ENCODE data around the gene RASSF7. TPM values are rescaled to one million over a fixed set of nuclear protein-coding genes. Genes with fewer than 3 reads are reported as not detected.

The RASSF7 gene
- total and polyA plus RNA-seq, 2 of the 8 experiments (the other 6 are each of a cell fraction or from before 2014, with no cell fraction given): 22.3 to 43.9 TPM

DNA sequence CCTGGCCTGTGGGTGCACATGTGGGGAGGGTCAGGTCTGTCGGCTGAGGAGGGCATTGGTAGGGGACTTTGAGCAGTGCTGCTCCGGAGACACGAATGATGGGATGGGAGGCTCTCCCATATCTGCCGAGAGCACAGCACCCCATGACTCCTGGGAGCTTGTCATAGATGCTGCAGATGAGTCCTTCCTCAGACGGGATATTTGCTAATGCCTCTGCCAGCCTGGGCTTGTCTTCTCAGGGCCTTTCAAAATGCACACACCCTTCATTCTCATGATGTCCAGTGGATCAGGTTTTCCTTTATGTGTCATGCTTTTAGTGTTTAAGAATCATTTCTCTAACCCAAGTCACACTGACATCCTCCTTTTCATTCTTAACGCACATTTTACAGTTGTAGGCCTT lies 45.6 kb upstream of the RASSF7 start:
- ChIA-PET CTCF (ENCODE audit: partially characterized antibody) (interaction anchor here (1.7 kb wide), 1 partner anchor 14 kb away, joined by 3 read pairs; no protein-coding TSS in a partner anchor), POLR2A (ENCODE audit: partially characterized antibody) (interaction anchor here (1.0 kb wide), 1 partner anchor 11 kb away, joined by 3 read pairs; no protein-coding TSS in a partner anchor)
- Histone ChIP-seq H3K4me3 (ENCODE audit: extremely low read depth in 1 of 4, insufficient read depth in 2 of 4, low read depth in 3 of 4, low read length in 4 of 4) (no peak overlapping the region), H2BK5ac (ENCODE audit: low read depth, low read length) (no peak overlapping the region), H3K27me3 (replicated peaks in 1 of 4; ENCODE audit: control insufficient read depth in 3 of 4, extremely low read depth in 1 of 4, insufficient read depth in 3 of 4, low read length in 3 of 4) (0 out of 7 replicates have a peak, but pooled peaks cover 0 to 3% (median 0%) of the 10 kb centered on the region in 4 experiments), H3K23ac (ENCODE audit: insufficient read length) (no peak overlapping the region), H4K20me1 (replicated peaks in 1 of 2; ENCODE audit: control insufficient read depth in 1 of 2, insufficient read depth in 2 of 2, low read length in 2 of 2) (peaks cover 0 to 2% of the 10 kb centered on the region in 2 experiments), H3K36me3 (ENCODE audit: control insufficient read depth in 2 of 4, insufficient read depth in 4 of 4, low read length in 3 of 4) (no peaks in the 10 kb centered on the region), H3K9me3 (ENCODE audit: insufficient read depth in 2 of 2, low read depth in 1 of 2, low read length in 1 of 2) (peaks cover 4 to 14% of the 10 kb centered on the region in 2 experiments; a peak in 1 of 4 replicates), H3K79me2 (ENCODE audit: control insufficient read depth in 1 of 2, insufficient read depth in 2 of 2, low read length in 2 of 2) (no peaks in the 10 kb centered on the region), H3K79me1 (ENCODE audit: low read depth, low read length) (no peaks in the 10 kb centered on the region; the same call in 1 of the 2 replicates), H2BK20ac (ENCODE audit: low read length) (no peak overlapping the region), H3K27ac (ENCODE audit: low read depth, low read length) (no peak overlapping the region), H3K4me2 (ENCODE audit: insufficient read depth in 1 of 2, low read depth in 2 of 2, low read length in 2 of 2) (no peak overlapping the region), H3K18ac (ENCODE audit: extremely low read depth, low read length) (no peak overlapping the region), H4K8ac (ENCODE audit: extremely low read depth, insufficient read depth, low read length) (no peak overlapping the region), H2BK120ac (replicated peaks; ENCODE audit: low read depth, low read length) (no peak overlapping the region), H3K9ac (replicated peaks in 1 of 4; ENCODE audit: extremely low read depth in 1 of 4, low read depth in 3 of 4, low read length in 3 of 4) (no peak overlapping the region), H2AK5ac (ENCODE audit: low read depth, low read length) (no peak overlapping the region), H4K91ac (replicated peaks; ENCODE audit: insufficient read length, low read length) (no peak overlapping the region), H3K23me2 (ENCODE audit: low read depth, low read length) (no peaks in the 10 kb centered on the region), H2BK12ac (ENCODE audit: low read depth, low read length) (no peak overlapping the region), H2BK15ac (ENCODE audit: low read length) (no peak overlapping the region), H3K14ac (ENCODE audit: insufficient read length) (no peak overlapping the region), H2AFZ (ENCODE audit: low read length) (no peak overlapping the region), H3K4ac (replicated peaks; ENCODE audit: insufficient read length, low read depth, low read length) (no peak overlapping the region), H3K4me1 (replicated peaks in 1 of 4; ENCODE audit: control insufficient read depth in 3 of 4, insufficient read depth in 4 of 4, low read length in 3 of 4) (no peaks in the 10 kb centered on the region), H4K5ac (ENCODE audit: insufficient read length, low read depth, low read length) (no peak overlapping the region), H3K56ac (replicated peaks; ENCODE audit: insufficient read length, low read depth, low read length) (no peak overlapping the region)
- FAIRE-seq (no peak), DNase-seq (ENCODE audit: low read depth in 1 of 2, low spot score in 2 of 2) (no peak)
- TF ChIP-seq JUN (IDR thresholded peaks at IDR 0.05; ENCODE audit: low read depth, low read length): no peak
- TF ChIP-seq HDAC6 (IDR thresholded peaks at IDR 0.05; ENCODE audit: low read depth, low read length): no peak
- WGBS, 2 experiments (ENCODE audit: extremely low coverage in 1 of 2, insufficient coverage in 1 of 2, insufficient read length in 1 of 2, insufficient replicate concordance in 2 of 2, low coverage in 1 of 2, low lambda C conversion rate in 2 of 2, missing lambda C conversion rate in 1 of 2): 89% methylated on average over 6 of the region's 6 CpGs; no CpG with 5 or more reads in 1 of the 2 experiments
